GM20431 (cell line): ENCODE results near the gene DPH7.
"Not testable (repeated sequence)": the region's sequence is repeated elsewhere in the genome, so short reads cannot be mapped to it uniquely, and the experiment has no call there.

ENCODE experiments used
- in situ Hi-C: fragments of 300-500 bp; cut with MseI, MboI; formaldehyde crosslinking; loops from one replicate; pipeline ENCODE4 v1.15.0; 2020; ENCODE audit warnings: low sequenced_read_pairs; ENCODE audit not compliant: unreplicated experiment

Gene DPH7

GRCh38 chr9:137524161-137524980 lies 54.4 kb downstream of the DPH7 start:
- in situ Hi-C loops, result no loop called here

- in situ Hi-C loops, result no loop called here
Observed at GRCh38 chr9:137522746-137523455, 55.8 kb downstream of the DPH7 start.

GRCh38 chr9:137521405-137521985 lies 57.2 kb downstream of the DPH7 start:
- in situ Hi-C loops, result no loop called here

- in situ Hi-C loops, result no loop called here
Observed at GRCh38 chr9:137520614-137521404, 57.9 kb downstream of the DPH7 start.

- in situ Hi-C loops, result no loop called here
Observed at GRCh38 chr9:137519553-137519952, 59.2 kb downstream of the DPH7 start.

GRCh38 chr9:137518661-137519459 lies 59.9 kb downstream of the DPH7 start:
- in situ Hi-C loops, result not testable (repeated sequence)

- in situ Hi-C loops, result no loop called here
Observed at GRCh38 chr9:137516144-137516917, 62.4 kb downstream of the DPH7 start.

- in situ Hi-C loops, result no loop called here
Observed at GRCh38 chr9:137515338-137515724, 63.4 kb downstream of the DPH7 start.

GRCh38 chr9:137514691-137515337 lies 63.9 kb downstream of the DPH7 start:
- in situ Hi-C loops, result no loop called here

- in situ Hi-C loops, result not testable (repeated sequence)
Observed at GRCh38 chr9:137513801-137514570, 64.7 kb downstream of the DPH7 start.

GRCh38 chr9:137513136-137513535 lies 65.6 kb downstream of the DPH7 start:
- in situ Hi-C loops, result not testable (repeated sequence)

- in situ Hi-C loops, result no loop called here
Observed at GRCh38 chr9:137511758-137512463, 66.8 kb downstream of the DPH7 start.

GRCh38 chr9:137511126-137511525 lies 67.6 kb downstream of the DPH7 start:
- in situ Hi-C loops, result not testable (repeated sequence)

- in situ Hi-C loops, result no loop called here
Observed at GRCh38 chr9:137509198-137509597, 69.5 kb downstream of the DPH7 start.

- in situ Hi-C loops, result no loop called here
Observed at GRCh38 chr9:137506702-137507171, 72.0 kb downstream of the DPH7 start.

- in situ Hi-C loops, result no loop called here
Observed at GRCh38 chr9:137506274-137506673, 72.5 kb downstream of the DPH7 start.
